ENCODE data around the gene THRSP.

The THRSP gene

GRCh38 chr11:78100676-78101472 lies 37.2 kb downstream of the THRSP start:
- DNase-seq: peak; percentile 41

- no peak for DNase-seq
Observed at GRCh38 chr11:78109081-78110015, 45.7 kb downstream of the THRSP start.

GRCh38 chr11:78110351-78110750 lies 46.7 kb downstream of the THRSP start:
- no peak for DNase-seq

- DNase-seq: no peak
Observed at GRCh38 chr11:78110830-78111229, 47.2 kb downstream of the THRSP start.

- no peak for DNase-seq
Observed at GRCh38 chr11:78111298-78111697, 47.6 kb downstream of the THRSP start.

GRCh38 chr11:78112582-78113275 lies 49.1 kb downstream of the THRSP start:
- no peak for DNase-seq

Data from NCI-H774 (cell line).